LHCN-M2 (cell line): ENCODE results near the gene DDX18. TPM values are rescaled to one million over a fixed set of nuclear protein-coding genes. Genes with fewer than 3 reads are reported as not detected.
"Not testable (repeated sequence)": the region's sequence is repeated elsewhere in the genome, so short reads cannot be mapped to it uniquely, and the experiment has no call there.

ENCODE experiments used
- DNase-seq: peaks from one replicate; pipeline ENCODE4 v3.0.0-alpha.2; 2012; ENCODE audit warnings: low read depth
- polyA plus RNA-seq: library from polyadenylated mRNA; unstranded; fragments of >200 nt; gene quantifications from one replicate; pipeline ENCODE4 v1.2.1, GENCODE V29; 2012; ENCODE audit warnings: missing spikeins
- total RNA-seq: library from RNA; depleted of rRNA; stranded (reverse); fragments of >200 nt; gene quantifications from 2 replicates; pipeline ENCODE4 v1.2.3, GENCODE V29; 2014; rRNA removed

The DDX18 gene
- total RNA-seq, result 66.9 TPM in 2 replicates
- 23.0 TPM for polyA plus RNA-seq

GRCh38 chr2:117814417-117815264, at the start of gene DDX18:
Gene DDX18 (plus strand): TSS chr2:117814691. CDS start chr2:117814778, 87 bp downstream.
- peak; percentile 98 for DNase-seq

- no peak for DNase-seq
These were observed 43.8 kb upstream of the DDX18 start for GRCh38 chr2:117770730-117771129.

GRCh38 chr2:117771969-117772630, 42.4 kb upstream of the DDX18 start:
- DNase-seq, result peak; percentile 14

- DNase-seq, result no peak
These were observed 39.8 kb upstream of the DDX18 start for GRCh38 chr2:117774716-117775115.

GRCh38 chr2:117775703-117776219, 38.7 kb upstream of the DDX18 start:
- DNase-seq, result no peak

- DNase-seq, result no peak
These were observed 37.6 kb upstream of the DDX18 start for GRCh38 chr2:117776888-117777287.

- peak; percentile 20 for DNase-seq
These were observed 28.8 kb upstream of the DDX18 start for GRCh38 chr2:117785740-117786139.

- DNase-seq, result no peak
These were observed 28.0 kb upstream of the DDX18 start for GRCh38 chr2:117786520-117786919.

GRCh38 chr2:117789505-117789904, 25.0 kb upstream of the DDX18 start:
- DNase-seq, result no peak

GRCh38 chr2:117794668-117795067, 19.8 kb upstream of the DDX18 start:
- no peak for DNase-seq

GRCh38 chr2:117801826-117802225, 12.7 kb upstream of the DDX18 start:
- no peak for DNase-seq

GRCh38 chr2:117803644-117804325, 10.7 kb upstream of the DDX18 start:
- not testable (repeated sequence) for DNase-seq

- DNase-seq, result no peak
These were observed 2.0 kb upstream of the DDX18 start for GRCh38 chr2:117812443-117812842.

GRCh38 chr2:117815946-117816345, 1.5 kb downstream of the DDX18 start:
- DNase-seq, result no peak

GRCh38 chr2:117818921-117819320, 4.4 kb downstream of the DDX18 start:
- DNase-seq, result no peak

- no peak for DNase-seq
These were observed 6.0 kb downstream of the DDX18 start for GRCh38 chr2:117820444-117820843.

- no peak for DNase-seq
These were observed 10.9 kb downstream of the DDX18 start for GRCh38 chr2:117825437-117825836.

GRCh38 chr2:117827464-117827863, 13.0 kb downstream of the DDX18 start:
- not testable (repeated sequence) for DNase-seq

GRCh38 chr2:117828870-117829269, 14.4 kb downstream of the DDX18 start:
- no peak for DNase-seq

GRCh38 chr2:117832332-117832731, 17.8 kb downstream of the DDX18 start:
- DNase-seq, result no peak

GRCh38 chr2:117832905-117833613, 18.6 kb downstream of the DDX18 start:
- DNase-seq, result peak; percentile 30
